GM12872 (cell line): ENCODE data around the gene MEX3D.

ENCODE experiments used
- CTCF ChIP-seq: IDR thresholded peaks from 3 replicates; pipeline ENCODE4 v1.5.1; 2011; ENCODE audit warnings: low read depth, mild to moderate bottlenecking, low read length, moderate library complexity; ENCODE audit not compliant: insufficient read depth

MEX3D gene

GRCh38 chr19:1612114-1613086, 44.3 kb upstream of the MEX3D start:
- TF ChIP-seq CTCF, result no peak

- no peak for TF ChIP-seq CTCF
These were observed 43.2 kb upstream of the MEX3D start for GRCh38 chr19:1611353-1611752.

GRCh38 chr19:1610579-1610978, 42.5 kb upstream of the MEX3D start:
- TF ChIP-seq CTCF, result no peak

- no peak for TF ChIP-seq CTCF
These were observed 41.8 kb upstream of the MEX3D start for GRCh38 chr19:1609680-1610474.

- no peak for TF ChIP-seq CTCF
These were observed 40.9 kb upstream of the MEX3D start for GRCh38 chr19:1609103-1609396.

GRCh38 chr19:1608359-1609102, 40.4 kb upstream of the MEX3D start:
- TF ChIP-seq CTCF, result no peak

- no peak for TF ChIP-seq CTCF
These were observed 38.1 kb upstream of the MEX3D start for GRCh38 chr19:1606138-1606651.
